Activated CD4-positive, alpha-beta T cell treated with anti-CD3 and anti-CD28 coated beads, Interleukin-2, amount 50 U/mL, for 24 hours (primary cell): Measurements from ENCODE around the gene GAS5.
"Not testable (repeated sequence)": the region's sequence is repeated elsewhere in the genome, so short reads cannot be mapped to it uniquely, and the experiment has no call there.

Source experiments
- DNase-seq, 2 donors: peaks; one replicate each; pipeline ENCODE4 v3.0.0-alpha.2; 2020; ENCODE audit warnings: low read depth in 1 of 2, low spot score in 1 of 2

The GAS5 gene

DNA sequence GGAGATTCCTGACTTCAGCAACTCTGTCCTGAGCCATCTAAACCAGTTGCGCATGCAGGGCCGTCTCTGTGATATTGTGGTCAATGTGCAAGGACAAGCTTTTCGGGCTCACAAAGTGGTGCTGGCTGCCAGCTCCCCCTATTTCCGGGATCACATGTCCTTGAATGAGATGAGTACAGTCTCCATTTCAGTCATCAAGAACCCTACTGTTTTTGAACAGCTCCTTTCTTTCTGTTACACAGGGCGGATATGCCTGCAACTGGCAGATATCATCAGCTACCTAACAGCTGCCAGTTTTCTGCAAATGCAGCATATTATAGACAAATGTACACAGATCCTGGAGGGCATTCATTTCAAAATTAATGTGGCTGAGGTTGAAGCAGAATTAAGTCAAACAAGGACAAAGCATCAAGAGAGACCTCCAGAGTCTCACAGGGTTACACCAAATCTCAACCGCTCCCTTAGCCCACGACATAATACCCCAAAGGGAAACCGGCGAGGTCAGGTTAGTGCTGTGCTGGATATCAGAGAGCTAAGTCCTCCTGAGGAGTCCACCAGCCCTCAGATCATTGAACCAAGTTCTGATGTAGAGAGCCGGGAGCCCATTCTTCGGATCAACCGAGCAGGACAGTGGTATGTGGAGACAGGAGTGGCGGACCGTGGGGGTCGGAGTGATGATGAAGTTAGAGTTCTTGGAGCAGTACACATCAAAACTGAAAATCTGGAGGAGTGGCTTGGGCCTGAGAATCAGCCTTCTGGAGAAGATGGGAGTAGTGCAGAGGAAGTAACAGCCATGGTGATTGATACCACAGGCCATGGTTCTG lies 2.7 kb upstream of the GAS5 start:
- DNase-seq, result no peak

DNA sequence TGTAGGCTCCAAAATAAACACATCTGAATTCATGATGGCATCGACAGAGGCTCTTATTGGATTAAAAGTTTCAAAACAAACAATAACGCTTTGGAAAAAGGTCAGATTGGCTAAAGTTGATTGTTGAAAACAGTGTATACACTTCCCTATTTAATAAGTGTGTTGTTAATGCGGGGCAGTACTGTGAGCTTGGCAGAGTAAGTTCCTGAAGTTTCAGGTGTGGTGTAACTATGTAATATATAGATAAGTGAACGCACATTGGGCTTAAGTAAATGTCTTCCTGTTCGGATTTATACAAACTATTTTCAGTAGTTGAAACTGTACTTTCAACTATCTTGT lies 1.2 kb upstream of the GAS5 start:
- DNase-seq, result no peak

DNA sequence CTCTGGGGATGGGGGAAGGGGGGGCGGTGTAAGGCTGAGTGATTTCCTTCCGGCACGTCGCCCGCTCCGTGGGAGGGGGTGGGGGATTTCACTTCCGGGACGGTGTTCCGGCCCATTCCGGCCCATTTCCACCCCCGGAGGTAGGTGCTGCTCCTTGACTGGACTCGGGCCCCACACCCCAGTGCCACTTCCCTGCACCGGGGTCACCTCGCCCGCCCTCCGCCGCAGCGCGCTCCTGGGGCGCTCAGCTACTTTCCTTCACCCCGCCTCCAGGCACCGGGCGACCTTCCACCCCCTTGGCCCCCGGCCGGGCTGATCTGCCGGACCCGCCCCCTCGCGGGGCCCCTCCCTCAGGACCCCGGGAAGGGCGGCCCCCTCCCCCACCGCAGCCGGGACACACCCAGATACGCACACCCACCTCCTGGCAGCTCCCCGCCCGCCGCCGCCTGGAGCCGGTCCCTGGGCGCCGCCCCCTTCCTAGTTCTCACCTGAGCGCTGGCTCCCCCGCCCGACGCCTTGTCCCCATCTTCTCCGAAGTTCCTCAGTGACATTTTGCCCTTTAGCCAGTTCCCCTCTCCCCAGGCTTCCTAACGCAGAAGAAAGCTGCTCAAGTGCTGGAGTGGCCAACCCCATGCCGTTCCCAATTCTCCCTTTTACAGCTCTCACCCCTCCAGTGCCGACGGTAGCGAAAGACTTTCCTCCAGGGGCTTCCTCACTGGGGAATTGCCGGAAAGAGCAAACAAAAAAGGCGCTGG lies 654 bp upstream of the GAS5 start, which contains the start of gene ZBTB37:
ZBTB37 (plus strand) TSS at position 115 of the 755 bp plus-strand sequence. CDS start 1,846 bp downstream, outside the sequence.
- peak; percentile 91 to 94 for DNase-seq

DNA sequence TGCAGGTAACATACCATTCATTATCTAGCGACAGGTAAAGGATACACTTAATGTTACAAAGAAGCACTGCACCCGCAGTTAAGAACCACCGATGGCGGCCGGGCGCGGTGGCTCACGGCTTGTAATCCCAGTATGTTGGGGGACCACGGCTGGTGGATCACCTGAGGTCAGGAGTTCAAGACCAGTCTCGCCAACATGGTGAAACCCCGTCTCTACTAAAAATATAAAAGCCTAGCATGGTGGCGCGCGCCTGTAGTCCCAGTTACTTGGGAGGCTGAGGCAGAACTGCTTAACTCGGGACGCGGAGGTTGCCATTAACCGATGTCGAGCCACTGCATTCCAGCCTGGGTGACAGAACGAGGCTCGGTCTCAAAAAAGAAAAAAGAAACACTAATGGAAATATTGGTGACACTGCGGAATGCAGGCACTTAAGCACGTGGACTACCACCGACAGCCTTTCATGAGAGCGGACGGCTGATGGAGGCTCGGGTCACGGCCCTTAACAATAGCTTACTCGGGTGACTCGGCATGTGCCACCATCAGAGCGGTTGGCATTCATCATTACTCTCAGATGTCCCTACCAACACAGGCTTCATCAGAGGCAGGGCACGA lies 542 bp downstream of the GAS5 start:
- DNase-seq, result no peak

DNA sequence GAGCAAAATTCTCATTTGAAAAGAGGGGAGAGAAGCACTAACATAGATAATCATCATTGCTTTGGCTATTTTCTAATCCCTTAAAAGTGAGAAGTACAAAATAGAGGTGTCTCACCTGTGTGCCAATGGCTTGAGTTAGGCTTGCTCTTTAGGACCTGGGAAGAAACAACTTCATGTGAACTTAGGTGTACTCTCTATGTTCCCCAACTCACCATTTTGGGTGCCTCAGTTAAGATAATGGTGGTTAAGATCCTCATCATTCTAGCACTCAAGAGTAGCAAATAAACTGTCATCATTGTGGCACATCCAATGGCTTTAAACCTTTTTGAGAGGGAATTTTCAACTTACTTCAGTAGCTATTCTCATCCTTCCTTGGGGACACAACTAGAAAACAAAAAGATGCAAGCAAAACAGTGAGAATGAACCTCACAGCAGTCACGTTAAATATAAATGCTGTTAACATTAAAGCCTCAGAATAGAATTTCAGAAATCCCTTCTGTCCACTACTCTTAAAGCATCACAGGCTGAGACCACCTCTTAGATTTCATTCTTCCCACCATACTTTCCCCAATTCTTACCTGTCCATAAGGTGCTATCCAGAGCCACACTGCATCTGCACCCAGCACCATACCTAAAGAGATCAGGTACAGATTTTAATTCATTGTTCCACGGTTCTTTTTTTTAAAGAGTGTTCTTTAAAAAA lies 1.2 kb downstream of the GAS5 start:
- no peak for DNase-seq

DNA sequence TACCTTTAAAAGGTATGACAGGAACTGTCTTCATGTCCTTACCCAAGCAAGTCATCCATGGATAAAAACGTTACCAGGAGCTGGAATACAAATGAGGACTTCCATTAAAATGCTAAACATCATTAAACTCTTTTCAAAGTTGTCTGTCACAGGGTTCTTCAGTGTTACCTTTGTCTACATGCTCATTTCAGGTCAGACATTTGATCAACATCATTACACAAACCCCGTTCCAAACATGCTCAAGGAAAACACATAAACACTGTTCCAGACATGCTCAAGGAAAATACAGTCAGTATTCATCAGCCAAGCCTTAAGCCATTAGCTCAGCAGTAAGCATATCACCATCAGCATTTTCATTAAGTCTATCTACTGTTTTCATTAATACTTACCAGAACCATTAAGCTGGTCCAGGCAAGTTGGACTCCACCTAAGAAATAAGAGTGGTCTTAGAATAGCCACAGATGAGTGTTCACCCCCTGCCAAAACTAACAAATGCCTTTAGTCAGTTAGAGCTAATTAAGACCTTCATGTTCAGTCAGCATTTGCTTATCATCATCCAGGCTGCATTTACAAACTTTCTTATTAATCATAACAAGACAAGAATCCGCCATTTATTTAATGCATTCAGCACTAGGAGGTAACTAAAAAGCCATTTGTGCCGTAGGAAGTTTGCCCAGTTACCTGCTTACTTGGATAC lies 2.2 kb downstream of the GAS5 start:
- no peak for DNase-seq

DNA sequence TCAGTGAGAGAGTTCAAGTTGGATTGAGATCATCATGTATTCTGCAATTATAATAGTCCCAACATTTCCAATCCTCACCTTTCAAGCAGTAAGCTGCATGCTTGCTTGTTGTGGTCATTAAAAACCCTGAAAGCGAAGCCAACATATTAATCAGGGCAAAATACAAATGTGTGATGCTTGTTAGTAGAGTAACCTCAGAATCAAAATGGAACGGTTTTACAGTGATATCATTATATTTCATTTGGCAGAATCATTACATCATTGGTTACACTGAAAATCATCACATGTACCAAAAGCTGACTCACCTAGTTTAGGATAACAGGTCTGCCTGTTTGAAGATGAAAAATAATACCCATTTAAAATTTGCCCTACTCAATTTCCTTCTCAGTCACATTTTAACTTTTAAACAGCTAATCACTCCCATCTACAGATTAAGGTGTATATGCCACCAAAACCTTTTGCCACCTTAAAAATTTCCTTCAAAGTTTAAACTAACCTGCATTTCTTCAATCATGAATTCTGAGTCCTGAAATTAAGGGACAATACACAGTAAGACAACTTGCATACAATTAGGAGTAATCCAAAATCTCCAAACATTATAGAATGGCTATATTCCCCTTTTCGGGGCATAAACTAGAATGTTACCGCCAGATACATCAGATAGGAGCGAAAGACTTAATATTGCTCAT lies 3.5 kb downstream of the GAS5 start:
- no peak for DNase-seq

DNA sequence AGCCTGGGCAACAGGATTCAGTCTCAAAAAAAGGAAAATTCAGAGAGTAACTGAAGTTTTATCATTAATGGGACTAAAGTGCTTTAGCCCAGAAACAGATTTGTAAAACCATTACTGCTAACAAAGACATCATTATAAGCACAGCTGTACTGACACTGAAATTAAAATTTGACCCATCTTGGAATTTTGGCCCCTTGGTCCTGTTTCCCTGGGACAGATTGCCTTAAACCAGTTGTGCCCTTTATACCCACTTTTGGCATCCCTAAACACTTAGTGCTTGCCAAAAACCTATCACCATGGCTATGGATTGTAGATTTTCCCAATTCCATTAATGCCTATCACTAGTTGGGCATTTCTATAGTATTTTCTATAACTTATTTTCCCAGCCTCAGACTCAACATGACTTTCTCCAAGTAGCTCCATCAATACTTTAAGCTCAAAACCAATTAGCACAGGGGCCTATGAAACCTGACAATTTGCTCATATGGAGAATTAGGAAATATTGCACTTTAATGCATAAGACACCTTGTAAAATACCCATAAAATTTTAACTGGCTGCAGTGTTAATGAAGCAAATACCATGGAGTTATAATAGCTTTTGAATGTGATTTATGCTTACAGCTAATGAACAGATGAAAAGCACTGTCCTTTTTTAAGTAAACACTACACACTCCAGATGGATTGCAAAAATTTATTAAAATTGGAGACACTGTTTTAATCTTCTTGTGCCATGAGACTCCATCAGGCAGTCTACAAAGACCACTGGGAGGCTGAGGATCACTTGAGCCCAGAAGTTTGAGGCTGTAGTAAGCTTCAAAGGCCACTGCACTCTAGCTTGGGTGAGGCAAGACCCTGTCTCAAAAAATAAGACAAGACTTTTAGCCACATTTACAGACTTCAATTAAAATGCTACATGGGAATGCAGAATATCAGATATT lies 4.3 kb downstream of the GAS5 start:
- DNase-seq, result no peak

DNA sequence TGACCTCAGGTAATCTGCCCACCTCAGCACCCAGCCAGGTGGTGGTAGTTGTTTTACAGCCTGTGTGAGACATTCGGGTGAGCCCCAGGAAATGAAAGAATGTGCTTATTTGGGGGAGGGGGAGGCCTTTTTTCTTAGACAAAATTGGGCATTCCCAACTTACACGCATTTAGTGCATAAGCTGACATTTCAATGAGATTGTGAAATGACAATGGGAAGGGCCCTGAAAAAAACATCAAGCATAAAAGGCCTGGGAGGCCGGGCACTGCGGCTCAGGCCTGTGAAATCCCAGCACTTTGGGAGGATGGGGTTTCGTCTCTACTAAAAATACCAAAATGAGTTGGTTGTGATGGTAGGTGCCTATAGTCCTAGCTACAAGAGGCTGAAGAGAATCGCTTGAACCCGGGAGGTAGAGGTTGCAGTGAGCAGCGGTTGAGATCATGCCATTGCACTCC lies 5.0 kb downstream of the GAS5 start:
- no peak for DNase-seq

DNA sequence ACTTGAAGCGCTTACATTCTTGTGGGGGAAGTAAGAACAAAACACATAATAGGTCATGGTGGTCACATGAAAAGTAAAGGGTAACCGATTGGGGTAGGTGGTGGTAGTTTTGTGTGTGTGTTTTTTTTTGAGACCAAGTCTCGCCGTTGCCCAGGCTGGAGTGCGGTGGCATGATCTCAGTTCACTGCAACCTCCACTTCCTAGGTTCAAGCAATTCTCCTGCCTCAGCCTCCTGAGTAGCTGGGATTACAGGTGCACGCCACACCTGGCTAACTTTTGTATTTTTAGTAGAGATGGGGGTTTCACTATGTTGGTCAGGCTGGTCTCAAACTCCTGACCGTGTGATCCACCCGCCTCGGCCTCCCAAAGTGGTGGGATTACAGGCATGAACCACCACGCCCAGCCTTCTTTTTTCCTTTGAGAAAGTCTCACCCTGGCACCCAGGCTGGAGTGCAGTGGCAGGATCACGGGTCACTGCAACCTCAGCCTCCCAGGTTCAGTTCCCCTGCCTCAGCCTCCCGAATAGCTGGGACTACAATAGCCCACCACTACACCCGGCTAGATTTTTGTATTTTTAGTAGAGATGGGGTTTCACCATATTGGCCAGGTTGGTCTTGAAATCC lies 5.5 kb downstream of the GAS5 start:
- DNase-seq, result peak in 1 of 2 donors; percentile 50

DNA sequence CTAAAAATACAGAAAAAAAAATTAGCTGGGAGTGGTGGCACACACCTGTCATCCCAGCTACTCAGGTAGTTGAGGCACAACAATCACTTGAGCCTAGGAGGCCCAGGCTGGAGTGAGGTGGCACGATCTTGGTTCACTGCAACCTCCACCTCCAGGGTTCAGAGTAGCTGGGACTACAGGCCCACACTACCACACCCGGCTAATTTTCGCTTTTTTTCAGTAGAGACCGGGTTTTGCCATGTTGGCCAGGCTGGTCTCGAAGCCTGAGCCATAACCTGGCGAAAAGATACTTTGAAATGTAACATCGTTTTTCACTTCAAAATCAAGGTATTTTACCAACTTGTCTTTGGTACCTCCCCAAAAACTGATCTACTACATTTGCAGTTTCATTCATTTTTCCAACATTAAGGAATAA lies 6.1 kb downstream of the GAS5 start:
- DNase-seq, result no peak

DNA sequence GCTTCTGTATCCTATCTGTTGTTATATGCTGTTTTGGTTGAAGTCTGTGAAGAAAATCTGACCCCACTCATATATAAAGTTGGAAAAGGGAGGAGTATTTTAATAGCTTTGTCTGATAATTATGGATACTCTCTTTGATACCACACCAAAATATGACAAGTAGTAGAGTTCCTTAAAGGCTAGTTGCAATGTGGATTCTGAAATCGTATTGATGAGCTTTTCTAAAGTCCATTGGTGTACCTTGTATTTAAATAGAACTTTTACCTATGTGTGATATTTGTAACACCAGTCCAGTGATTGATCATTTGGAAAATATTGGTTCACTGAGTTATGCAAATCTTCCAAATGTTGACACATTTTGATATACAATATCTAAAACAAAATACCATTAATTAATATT lies 7.7 kb downstream of the GAS5 start:
- DNase-seq, result no peak

DNA sequence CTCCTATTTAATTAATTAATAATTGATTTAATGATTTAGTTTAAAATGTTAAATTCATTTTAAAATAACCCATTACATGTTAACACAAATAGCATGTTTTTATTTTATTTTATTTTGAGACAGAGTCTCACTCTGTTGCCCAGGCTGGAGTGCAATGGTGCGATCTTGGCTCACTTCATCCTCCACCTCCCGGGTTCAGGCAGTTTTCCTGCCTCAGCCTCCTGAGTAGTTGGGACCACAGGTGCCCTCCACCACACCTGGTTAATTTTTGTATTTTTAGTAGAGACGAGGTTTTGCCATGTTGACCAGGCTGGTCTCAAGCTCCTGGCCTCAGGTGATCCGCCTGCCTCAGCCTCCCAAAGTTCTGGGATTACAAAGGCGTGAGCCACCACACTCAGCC lies 8.2 kb downstream of the GAS5 start:
- not testable (repeated sequence) for DNase-seq

DNA sequence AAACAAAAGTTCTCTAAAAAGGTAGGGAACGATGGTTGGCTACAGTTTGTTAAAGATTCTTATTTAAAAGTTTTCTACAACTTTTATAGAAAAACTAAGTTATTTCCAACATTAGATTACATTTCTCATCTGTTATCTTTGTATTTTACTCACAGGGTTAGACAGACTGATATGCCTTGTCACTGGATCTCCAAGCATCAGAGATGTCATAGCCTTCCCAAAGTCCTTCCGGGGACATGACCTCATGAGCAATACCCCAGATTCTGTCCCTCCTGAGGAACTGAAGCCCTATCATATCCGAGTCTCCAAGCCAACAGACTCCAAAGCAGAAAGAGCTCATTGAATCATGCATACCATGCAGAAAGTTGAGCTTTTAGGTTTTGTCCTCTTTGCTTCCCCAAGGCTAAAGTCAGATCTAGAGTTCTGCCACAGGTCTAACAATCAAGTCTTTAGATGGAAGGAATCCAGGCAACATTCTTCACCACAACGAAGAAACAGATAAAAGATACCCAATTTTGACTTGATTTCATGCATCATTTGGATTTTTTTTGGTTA lies 10.3 kb downstream of the GAS5 start:
- DNase-seq, result no peak

DNA sequence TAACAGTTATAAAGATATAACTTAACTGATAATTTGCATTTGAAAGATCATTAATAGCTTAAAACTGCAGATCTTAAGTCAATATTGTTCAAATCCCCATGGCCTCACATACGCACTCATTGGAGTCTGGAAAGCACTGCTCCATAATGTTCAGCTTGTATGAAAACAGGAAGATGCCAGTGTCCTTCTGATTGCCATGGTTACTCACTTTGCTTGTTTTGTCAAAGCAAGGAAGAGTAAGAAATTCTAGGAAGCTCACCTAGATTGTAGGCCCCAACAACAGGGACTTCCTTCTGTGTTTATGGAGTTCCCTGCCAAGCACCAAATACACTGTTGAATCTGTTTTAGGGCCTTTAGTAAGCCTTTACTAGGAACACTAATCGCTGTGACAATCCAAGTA lies 10.9 kb downstream of the GAS5 start:
- no peak for DNase-seq

DNA sequence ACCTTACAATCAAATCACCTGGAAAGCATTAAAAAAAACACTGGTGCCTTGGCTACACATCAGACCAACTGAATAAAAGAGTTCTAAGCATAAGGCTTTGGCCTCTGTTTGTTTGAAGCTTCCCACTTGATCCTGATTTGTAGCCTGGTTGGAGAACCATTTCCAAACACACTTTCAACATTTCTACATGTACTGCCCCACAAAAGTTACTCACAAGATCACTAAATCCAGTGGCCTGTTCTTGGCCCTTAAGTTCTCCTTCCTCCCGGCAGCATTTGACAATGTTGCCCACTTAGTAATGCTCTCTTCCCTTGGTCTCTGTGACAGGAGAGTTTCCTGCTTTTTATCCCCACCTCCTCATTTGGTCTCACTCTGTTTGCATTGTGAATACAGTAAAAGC lies 11.8 kb downstream of the GAS5 start:
- no peak for DNase-seq

DNA sequence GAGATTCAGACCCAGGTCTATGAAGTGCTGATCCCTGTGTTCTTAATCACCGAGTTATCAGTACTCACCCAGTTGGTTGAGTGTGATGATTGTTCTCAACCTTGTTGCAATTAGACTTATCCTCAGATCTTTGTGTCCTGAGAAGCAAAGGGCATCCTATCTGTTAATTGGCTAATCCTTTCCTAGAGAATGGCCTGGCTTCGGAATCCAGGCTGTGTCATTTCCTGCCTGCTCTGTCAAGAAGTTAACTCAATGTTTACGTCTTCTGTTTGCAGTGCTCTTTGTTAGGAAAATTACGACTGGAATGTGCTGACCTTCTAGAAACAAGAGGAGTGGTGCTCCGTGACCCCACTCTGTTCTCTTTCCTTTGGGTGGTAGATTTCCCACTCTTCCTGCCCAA lies 14.7 kb downstream of the GAS5 start:
- no peak for DNase-seq

DNA sequence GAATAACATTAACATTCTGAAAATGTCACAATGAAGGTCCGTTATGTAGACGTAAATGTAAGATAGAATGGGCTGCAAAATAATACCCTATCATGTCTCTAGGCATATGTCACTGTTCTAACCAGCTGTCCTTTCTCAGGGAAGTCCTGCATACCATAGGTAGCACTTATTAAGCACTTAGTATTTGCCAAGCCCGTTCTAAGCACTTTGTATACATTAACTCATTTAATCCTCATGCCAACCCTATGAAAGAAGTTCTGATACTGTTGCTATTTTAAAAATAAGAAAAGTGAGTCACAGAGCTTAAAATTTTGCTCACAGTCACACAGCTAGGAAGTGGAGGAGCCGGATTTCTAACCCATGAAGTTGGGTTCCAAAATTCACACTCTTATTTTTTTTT lies 15.7 kb downstream of the GAS5 start:
- DNase-seq, result no peak
